Right lobe of liver (tissue), 6 donors: ENCODE results near the gene ZYG11B. TPM values are rescaled to one million over a fixed set of nuclear protein-coding genes. Genes with fewer than 3 reads are reported as not detected.
A peak's percentile ranks its signal among the peaks of the same experiment; 100 is the strongest.

Experiments used
- ATAC-seq, 4 donors: fragments of 200-7000 bp; cut with Tn5 transposase; one replicate each; pipeline ENCODE4 v1.9.1; 2020; ENCODE audit warnings: mild to moderate bottlenecking in 4 of 4, moderate library complexity in 4 of 4
- DNase-seq, 3 donors: peaks; one replicate each; pipeline ENCODE4 v3.0.0-alpha.2; 2020
- H3K27ac ChIP-seq, 3 donors: fragments of 200-600 bp; one replicate each; pipeline ENCODE4 v1.8.0; 2022
- H3K27me3 ChIP-seq, 2 donors: fragments of 200-600 bp; one replicate each; pipeline ENCODE4 v1.8.0; 2022
- H3K36me3 ChIP-seq, 4 donors: fragments of 200-600 bp; sonication (generic) in 1 of 4; one replicate each; pipeline versions ENCODE4 v1.5.1 to v1.8.0; 2017 to 2022; ENCODE audit warnings: control low read depth in 1 of 4
- H3K4me1 ChIP-seq, 4 donors: fragments of 200-600 bp; sonication (generic) in 1 of 4; one replicate each; pipeline versions ENCODE4 v1.5.1 to v1.8.0; 2017 to 2022; ENCODE audit warnings: control low read depth in 1 of 4
- H3K4me3 ChIP-seq, 3 donors: fragments of 200-600 bp; one replicate each; pipeline ENCODE4 v1.8.0; 2022
- H3K9me3 ChIP-seq, 4 donors: fragments of 200-600 bp; sonication (generic) in 1 of 4; one replicate each; pipeline versions ENCODE4 v1.5.1 to v1.8.0; 2017 to 2022; ENCODE audit warnings: control low read depth in 1 of 4
- POLR2A ChIP-seq: fragments of 450-650 bp; IDR thresholded peaks from one replicate; pipeline ENCODE4 v1.6.1; 2017; ENCODE audit warnings: antibody characterized with exemption, mild to moderate bottlenecking
- WGBS: methylation state at CpG from one replicate; pipeline ENCODE4 v1.1.6; 2018; ENCODE audit warnings: low coverage, low lambda C conversion rate; ENCODE audit not compliant: insufficient coverage; ENCODE audit errors: missing lambda C conversion rate; 5-methylcytosine and 5-hydroxymethylcytosine counted together
- intact Hi-C, 2 donors: fragments of 100-400 bp; cut with DNase I; formaldehyde crosslinking; loops; one replicate each; pipeline versions ENCODE4 v1.11.2 to v1.14.1; 2022
- total RNA-seq, 6 experiments: library from RNA; depleted of rRNA in 2 of 6; stranded (reverse); fragments of >200 nt in 2 of 6; fragmentation: NEBNext Ultra II Directional in 3 of 6; extraction: Animal tissue kit (Norgen Biotek cat#: 25700) in 3 of 6; gene quantifications; one replicate each; pipeline versions ENCODE4 v1.1.0 to v1.2.4, GENCODE V29; 2016 to 2023
- TF ChIP-seq, protein P1 (sequence below), 4 donors: fragments of 200-600 bp in 3 of 4; fragments of 450-650 bp in 1 of 4; IDR thresholded peaks; one replicate each; pipeline versions ENCODE4 v1.5.1 to v1.8.0; 2016 to 2022; ENCODE audit warnings: antibody characterized with exemption in 4 of 4, mild to moderate bottlenecking in 2 of 4
- donor health status: DM: no; HTN: yes; CAD: no.
- donor health status: DM: no; HTN: no; CAD: no.
- donor health status: DM: no; HTN: no; CAD: no.
- donor health status: DM: no; HTN: yes; CAD: no.
- donor health status: DM: no; HTN: yes; CAD: no.

Gene ZYG11B
- total RNA-seq, 6 experiments from 2014 or later: 17.7 to 39.2 (median 30.9) TPM

DNA sequence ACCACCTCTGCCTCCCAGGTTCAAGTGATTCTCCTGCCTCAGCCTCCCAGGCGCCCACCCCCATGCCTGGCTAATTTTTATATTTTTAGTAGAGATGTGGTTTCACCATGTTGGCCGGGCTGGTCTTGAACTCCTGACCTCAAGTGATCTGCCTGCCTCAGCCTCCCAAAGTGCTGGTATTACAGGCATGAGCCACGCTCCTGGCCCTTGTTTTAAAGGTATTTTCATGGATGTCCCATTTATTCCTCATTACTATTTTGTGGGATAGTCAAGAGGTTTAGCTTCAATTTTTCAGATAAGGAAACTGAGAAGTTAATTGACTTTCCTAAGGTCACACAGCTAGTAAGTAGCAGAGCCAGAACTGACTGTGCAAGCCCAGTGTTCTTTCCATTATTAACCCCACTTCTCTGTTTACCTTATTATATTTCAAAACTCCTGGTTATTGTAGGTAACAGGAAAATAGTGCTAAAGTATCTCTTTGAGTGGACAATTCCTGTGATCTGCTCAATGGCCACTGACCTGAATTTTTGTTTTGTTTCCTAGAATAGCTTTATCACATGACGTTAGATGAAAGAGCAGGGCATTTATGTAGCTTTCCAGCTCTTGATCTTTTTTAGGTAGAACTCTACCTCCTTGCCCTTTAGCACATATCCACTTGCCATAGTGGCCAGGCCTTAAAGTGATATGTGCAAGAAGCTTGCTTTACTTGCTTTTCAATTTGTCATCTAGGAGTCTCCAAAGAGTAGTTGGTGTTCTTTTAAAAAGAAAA lies 13.6 kb downstream of the ZYG11B start:
- Histone ChIP-seq H3K27ac (peak overlapping the region in 2 of 3 donors; percentile 73 to 86), H3K4me1 (peaks cover 0 to 54% (median 23%) of the 10 kb centered on the region in 4 donors), H3K4me3 (no peak overlapping the region), H3K36me3 (no peaks in the 10 kb centered on the region), H3K9me3 (no peaks in the 10 kb centered on the region), H3K27me3 (no peaks in the 10 kb centered on the region)
- intact Hi-C loops: no loop called here
- peak; percentile 18 to 57 (median 47) for ATAC-seq
- no peak for DNase-seq
- WGBS: 60% methylated on average over 4 of the region's 4 CpGs
- no peak for TF ChIP-seq POLR2A
- TF ChIP-seq, protein P1, sequence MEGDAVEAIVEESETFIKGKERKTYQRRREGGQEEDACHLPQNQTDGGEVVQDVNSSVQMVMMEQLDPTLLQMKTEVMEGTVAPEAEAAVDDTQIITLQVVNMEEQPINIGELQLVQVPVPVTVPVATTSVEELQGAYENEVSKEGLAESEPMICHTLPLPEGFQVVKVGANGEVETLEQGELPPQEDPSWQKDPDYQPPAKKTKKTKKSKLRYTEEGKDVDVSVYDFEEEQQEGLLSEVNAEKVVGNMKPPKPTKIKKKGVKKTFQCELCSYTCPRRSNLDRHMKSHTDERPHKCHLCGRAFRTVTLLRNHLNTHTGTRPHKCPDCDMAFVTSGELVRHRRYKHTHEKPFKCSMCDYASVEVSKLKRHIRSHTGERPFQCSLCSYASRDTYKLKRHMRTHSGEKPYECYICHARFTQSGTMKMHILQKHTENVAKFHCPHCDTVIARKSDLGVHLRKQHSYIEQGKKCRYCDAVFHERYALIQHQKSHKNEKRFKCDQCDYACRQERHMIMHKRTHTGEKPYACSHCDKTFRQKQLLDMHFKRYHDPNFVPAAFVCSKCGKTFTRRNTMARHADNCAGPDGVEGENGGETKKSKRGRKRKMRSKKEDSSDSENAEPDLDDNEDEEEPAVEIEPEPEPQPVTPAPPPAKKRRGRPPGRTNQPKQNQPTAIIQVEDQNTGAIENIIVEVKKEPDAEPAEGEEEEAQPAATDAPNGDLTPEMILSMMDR (IDR thresholded peaks at IDR 0.05): no peak

DNA sequence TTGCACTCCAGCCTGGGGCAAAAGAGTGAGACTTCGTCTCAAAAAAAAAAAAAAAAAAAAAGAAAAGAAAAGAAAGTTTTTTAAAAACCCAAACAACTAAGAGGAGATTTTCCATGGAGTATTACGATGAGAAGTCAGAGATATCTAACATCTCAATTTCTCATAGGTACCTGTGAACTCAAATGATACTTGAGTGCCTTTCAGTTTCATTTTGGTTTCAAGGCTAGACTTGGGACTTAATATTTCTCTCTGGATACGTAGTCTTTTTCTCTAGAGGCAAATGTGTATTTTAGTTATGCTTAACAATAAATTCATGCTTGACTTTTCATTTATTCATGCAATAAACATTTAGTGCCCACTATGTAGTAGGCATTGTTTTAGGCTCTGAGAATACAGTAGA lies 15.0 kb downstream of the ZYG11B start:
- ATAC-seq: peak in 1 of 4 donors; percentile 44
- Histone ChIP-seq H3K4me3 (no peak overlapping the region), H3K27ac (peak overlapping the region in 2 of 3 donors; percentile 73 to 86)

DNA sequence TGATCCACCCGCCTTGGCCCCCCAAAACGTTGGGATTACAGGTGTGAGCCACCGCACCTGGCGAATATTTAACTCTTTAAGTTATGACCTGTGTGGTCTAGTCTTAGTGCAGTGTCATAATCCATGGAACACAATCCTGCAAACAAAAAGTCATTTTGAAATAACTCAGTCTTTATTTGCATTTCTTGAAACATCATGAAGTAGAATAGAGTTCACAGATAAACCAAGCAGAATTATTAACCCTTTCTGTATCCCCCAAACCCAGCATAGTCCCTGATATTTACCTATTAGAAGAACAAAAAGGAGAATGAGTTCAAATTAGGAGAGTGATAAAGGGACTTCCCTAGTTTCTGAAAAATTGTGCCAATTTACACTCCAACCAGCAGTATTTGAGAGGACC lies 19.9 kb downstream of the ZYG11B start:
- Histone ChIP-seq H3K27me3 (no peaks in the 10 kb centered on the region), H3K9me3 (no peaks in the 10 kb centered on the region), H3K4me1 (peaks cover 0 to 66% (median 17%) of the 10 kb centered on the region in 4 donors), H3K27ac (peak overlapping the region in 2 of 3 donors; percentile 73 to 81), H3K4me3 (peak overlapping the region in 2 of 3 donors; percentile 27 to 35), H3K36me3 (no peaks in the 10 kb centered on the region)
- 52% methylated on average over 4 of the region's 4 CpGs for WGBS
- ATAC-seq (peak; percentile 38 to 74 (median 60)), DNase-seq (no peak)
- TF ChIP-seq POLR2A: no peak
- TF ChIP-seq, protein P1 (IDR thresholded peaks at IDR 0.05): no peak
- intact Hi-C loops: no loop called here

More for the DNA sequence above, 15.0 kb downstream of the ZYG11B start:
- Histone ChIP-seq H3K9me3 (no peaks in the 10 kb centered on the region), H3K36me3 (no peaks in the 10 kb centered on the region), H3K4me1 (peaks cover 0 to 65% (median 23%) of the 10 kb centered on the region in 4 donors), H3K27me3 (no peaks in the 10 kb centered on the region)
- WGBS: 26% methylated on average over 3 of the region's 3 CpGs
- DNase-seq: no peak
- TF ChIP-seq, protein P1 (IDR thresholded peaks at IDR 0.05): no peak
- TF ChIP-seq POLR2A: no peak
- intact Hi-C loops: no loop called here

DNA sequence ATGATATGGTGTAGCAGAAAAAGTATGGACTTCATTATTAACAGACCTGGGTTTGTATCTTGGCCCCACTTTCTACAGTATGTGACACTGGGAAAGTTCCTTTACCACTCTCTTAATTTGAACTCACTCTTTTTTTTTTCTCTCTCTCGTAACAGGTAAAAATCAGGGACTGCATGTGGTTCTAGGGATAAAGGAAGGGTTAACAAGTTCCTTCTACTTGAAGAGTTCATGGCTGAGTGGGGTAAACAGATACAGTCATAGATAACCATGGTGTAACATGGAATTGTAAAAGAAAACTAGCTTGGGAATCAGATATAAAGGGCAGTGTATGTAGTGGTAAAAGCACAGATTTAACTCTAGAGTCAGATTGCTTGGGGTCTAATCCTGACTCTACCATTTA lies 21.2 kb downstream of the ZYG11B start:
- Histone ChIP-seq H3K27ac (peak overlapping the region in 2 of 3 donors; percentile 28 to 73), H3K9me3 (no peaks in the 10 kb centered on the region), H3K4me1 (peaks cover 0 to 65% (median 14%) of the 10 kb centered on the region in 4 donors), H3K27me3 (no peaks in the 10 kb centered on the region), H3K36me3 (no peaks in the 10 kb centered on the region), H3K4me3 (no peak overlapping the region)
- ATAC-seq (peak in 2 of 4 donors; percentile 29 to 47), DNase-seq (no peak)
- WGBS: 23% methylated on average over 1 of the region's 1 CpG
- TF ChIP-seq, protein P1 (IDR thresholded peaks at IDR 0.05): no peak
- TF ChIP-seq POLR2A: no peak
- intact Hi-C loops: no loop called here
